CD4-positive, alpha-beta T cell (primary cell): ENCODE results near the gene CPNE1. TPM values are rescaled to one million over a fixed set of nuclear protein-coding genes. Genes with fewer than 3 reads are reported as not detected.

ENCODE experiments used
- ATAC-seq: fragments of 200-7000 bp; cut with Tn5 transposase; one replicate; pipeline ENCODE4 v1.10.0; 2022; ENCODE audit warnings: mild to moderate bottlenecking; ENCODE audit not compliant: poor library complexity
- CTCF ChIA-PET: fragments of 350-600 bp; sonication (Branson Sonifier 250); formaldehyde crosslinking; loops from one replicate; lab custom pipeline; 2021; ENCODE audit warnings: antibody characterized with exemption, inconsistent platforms; lab: Charles Lee
- POLR2A ChIA-PET: fragments of 350-600 bp; sonication (Branson Sonifier 250); formaldehyde crosslinking; loops from one replicate; lab custom pipeline; 2021; ENCODE audit warnings: antibody characterized with exemption, inconsistent platforms; lab: Charles Lee
- DNase-seq, 14 experiments: peaks; one replicate each; pipeline ENCODE4 v3.0.0-alpha.2; 2013 to 2020; ENCODE audit warnings: mixed read lengths in 2 of 14
- H3K27ac ChIP-seq, 2 donors: one replicate each; pipeline versions ENCODE4 v1.5.1 to v1.7.0; 2013; ENCODE audit warnings: low read length in 2 of 2, low read depth in 1 of 2, mild to moderate bottlenecking in 1 of 2
- H3K27me3 ChIP-seq, 2 experiments: 1 replicate in 1 of 2; 2 replicates in 1 of 2; pipeline versions ENCODE4 v1.6.1 to v1.7.0; 2013; ENCODE audit warnings: low read length in 2 of 2, control low read depth in 1 of 2, mild to moderate bottlenecking in 1 of 2, moderate library complexity in 1 of 2; ENCODE audit not compliant: insufficient read depth in 2 of 2, control insufficient read depth in 1 of 2
- H3K36me3 ChIP-seq: one replicate; pipeline ENCODE4 v1.6.1; 2013; ENCODE audit warnings: low read length, control low read depth; ENCODE audit not compliant: insufficient read depth
- H3K4me1 ChIP-seq: one replicate; pipeline ENCODE4 v1.6.1; 2013; ENCODE audit warnings: low read length, control low read depth; ENCODE audit not compliant: insufficient read depth
- H3K4me3 ChIP-seq: one replicate; pipeline ENCODE4 v1.5.1; 2013; ENCODE audit warnings: mild to moderate bottlenecking, low read length, moderate library complexity
- H3K9me3 ChIP-seq, 2 experiments: 1 replicate in 1 of 2; 2 replicates in 1 of 2; pipeline versions ENCODE4 v1.6.1 to v1.7.0; 2013; ENCODE audit warnings: low read length in 2 of 2, mild to moderate bottlenecking in 2 of 2, control low read depth in 1 of 2, moderate library complexity in 1 of 2; ENCODE audit not compliant: control insufficient read depth in 1 of 2, insufficient read depth in 1 of 2
- H3K27ac Mint-ChIP-seq: one replicate; pipeline ENCODE4 v1.8.0; 2020; ENCODE audit warnings: mixed read lengths
- H3K27me3 Mint-ChIP-seq: one replicate; pipeline ENCODE4 v1.8.0; 2021; ENCODE audit warnings: mixed read lengths
- H3K36me3 Mint-ChIP-seq: one replicate; pipeline ENCODE4 v1.8.0; 2021; ENCODE audit warnings: low read depth, mixed read lengths
- H3K4me1 Mint-ChIP-seq: one replicate; pipeline ENCODE4 v1.8.0; 2021; ENCODE audit warnings: low read depth, mixed read lengths
- H3K4me3 Mint-ChIP-seq: one replicate; pipeline ENCODE4 v1.8.0; 2020; ENCODE audit warnings: mild to moderate bottlenecking, mixed read lengths
- H3K9me3 Mint-ChIP-seq: one replicate; pipeline ENCODE4 v1.8.0; 2020; ENCODE audit warnings: mixed read lengths
- CTCF ChIP-seq: fragments of 200-600 bp; IDR thresholded peaks from one replicate; pipeline ENCODE4 v1.8.0; 2022; ENCODE audit warnings: antibody characterized with exemption, mild to moderate bottlenecking
- intact Hi-C, 2 experiments: fragments of 100-400 bp; cut with DNase I in 1 of 2; cut with micrococcal nuclease in 1 of 2; formaldehyde crosslinking; loops; one replicate each; pipeline versions ENCODE4 v1.15.1 to v1.9.0; 2023 to 2025; cut with DNase I, micrococcal nuclease
- total RNA-seq, 174 experiments: library from RNA in 2 of 174; stranded (reverse) in 2 of 174; gene quantifications; one replicate each; pipeline ENCODE4 v1.2.3 and lab custom pipeline; 2021 to 2026

The CPNE1 gene
- total RNA-seq, 2 experiments from 2014 or later = 146 to 153 TPM

- intact Hi-C loops = loop anchor here (1.0 to 5.0 kb wide), 8 partner anchors 35 to 171 kb away; partner anchors contain the start of genes ERGIC3 (in 2 of the 2), NFS1 (in 2 of the 2), ROMO1 (in 2 of the 2) and RBM39 (in 1 of the 2)
- DNase-seq (peak; percentile 41 to 86 (median 58)), ATAC-seq (peak; percentile 66)
- Mint-ChIP-seq H3K27ac (peak overlapping the region; percentile 99), H3K9me3 (no peaks in the 10 kb centered on the region), H3K27me3 (no peaks in the 10 kb centered on the region), H3K4me3 (peak overlapping the region; percentile 89), H3K36me3 (peaks cover 28% of the 10 kb centered on the region), H3K4me1 (peaks cover 58% of the 10 kb centered on the region)
- no peak for TF ChIP-seq CTCF
- H3K36me3 ChIP-seq = peaks cover 5% of the 10 kb centered on the region
- CTCF ChIA-PET = interaction anchor here (0.9 to 8.1 kb wide), 7 partner anchors 29 to 78 kb away, joined by 3 to 57 read pairs (median 4); partner anchors contain the start of genes NFS1, RBM39 and ROMO1
- POLR2A ChIA-PET = interaction anchor here (0.6 to 8.2 kb wide), 27 partner anchors 8 to 517 kb away, joined by 3 to 147 read pairs (median 5); partner anchors contain the start of genes CEP250, EDEM2, ERGIC3 and NFS1
- H3K4me3 ChIP-seq = peak overlapping the region; percentile 97
- H3K4me1 ChIP-seq = peaks cover 37% of the 10 kb centered on the region
- H3K27ac ChIP-seq = peak overlapping the region; percentile 99
- no peaks in the 10 kb centered on the region for H3K9me3 ChIP-seq
- H3K27me3 ChIP-seq = no peaks in the 10 kb centered on the region
Observed at GRCh38 chr20:35663516-35664465, 909 bp downstream of the CPNE1 start.

- Mint-ChIP-seq H3K27ac (peak overlapping the region; percentile 99), H3K36me3 (peaks cover 25% of the 10 kb centered on the region), H3K4me1 (peaks cover 67% of the 10 kb centered on the region), H3K4me3 (peak overlapping the region; percentile 89), H3K27me3 (no peaks in the 10 kb centered on the region), H3K9me3 (no peaks in the 10 kb centered on the region)
- ChIA-PET CTCF (interaction anchor here (1.4 to 8.1 kb wide), 2 partner anchors 28 to 44 kb away, joined by 4 to 57 read pairs; no protein-coding TSS in a partner anchor), POLR2A (interaction anchor here (0.6 to 8.2 kb wide), 4 partner anchors 10 to 80 kb away, joined by 3 to 147 read pairs (median 73); partner anchors contain the start of genes RBM39 and SPAG4)
- H3K27ac ChIP-seq = peak overlapping the region; percentile 26 to 99
- ATAC-seq = no peak
- DNase-seq = peak in 1 of 14 experiments; percentile 24
- no peaks in the 10 kb centered on the region for H3K36me3 ChIP-seq
- no peak for TF ChIP-seq CTCF
- peak overlapping the region; percentile 97 for H3K4me3 ChIP-seq
- H3K9me3 ChIP-seq = no peaks in the 10 kb centered on the region
- peaks cover 48% of the 10 kb centered on the region for H3K4me1 ChIP-seq
- H3K27me3 ChIP-seq = no peaks in the 10 kb centered on the region
- intact Hi-C loops = loop anchor here (5.0 kb wide), 2 partner anchors 60 to 170 kb away; no protein-coding TSS in a partner anchor
Observed at GRCh38 chr20:35662551-35662950, 2.1 kb downstream of the CPNE1 start.

- Histone ChIP-seq H3K27me3 (no peaks in the 10 kb centered on the region), H3K4me1 (peaks cover 49% of the 10 kb centered on the region), H3K27ac (peak overlapping the region; percentile 39 to 99), H3K4me3 (peak overlapping the region; percentile 97), H3K36me3 (no peaks in the 10 kb centered on the region), H3K9me3 (no peaks in the 10 kb centered on the region)
- Mint-ChIP-seq H3K27ac (peak overlapping the region; percentile 99), H3K36me3 (peaks cover 31% of the 10 kb centered on the region), H3K4me3 (peak overlapping the region; percentile 89), H3K4me1 (peaks cover 73% of the 10 kb centered on the region), H3K9me3 (no peaks in the 10 kb centered on the region), H3K27me3 (no peaks in the 10 kb centered on the region)
- no peak for ATAC-seq
- no peak for TF ChIP-seq CTCF
- intact Hi-C loops = loop anchor here (5.0 kb wide), 2 partner anchors 60 to 170 kb away; no protein-coding TSS in a partner anchor
- ChIA-PET POLR2A (interaction anchor here (1.5 to 8.2 kb wide), 4 partner anchors 10 to 293 kb away, joined by 4 to 147 read pairs (median 68); partner anchors contain the start of genes RBM39, SCAND1 and SPAG4), CTCF (interaction anchor here (8.1 kb wide), 1 partner anchor 43 kb away, joined by 57 read pairs; no protein-coding TSS in a partner anchor)
- peak in 1 of 14 experiments; percentile 31 for DNase-seq
Observed at GRCh38 chr20:35661908-35662307, 2.8 kb downstream of the CPNE1 start.
